DMS114 treated with DMSO at 0.1 percent for 48 hours (cell line): ENCODE measurements around the gene RERE.
"Not testable (repeated sequence)": the region's sequence is repeated elsewhere in the genome, so short reads cannot be mapped to it uniquely, and the experiment has no call there.

Source experiments
- DNase-seq: peaks from one replicate; lab custom pipeline; 2025; ENCODE audit not compliant: unreplicated experiment; lab: John Stamatoyannopoulos, UW

RERE gene

GRCh38 chr1:8394456-8395321 is 422.8 kb downstream of the RERE start:
- no peak for DNase-seq

GRCh38 chr1:8392522-8392921 is 424.9 kb downstream of the RERE start:
- no peak for DNase-seq

- no peak for DNase-seq
These were observed 426.7 kb downstream of the RERE start for GRCh38 chr1:8390707-8391106.

GRCh38 chr1:8389958-8390535 is 427.4 kb downstream of the RERE start:
- no peak for DNase-seq

- DNase-seq = no peak
These were observed 428.5 kb downstream of the RERE start for GRCh38 chr1:8388732-8389562.

DNA sequence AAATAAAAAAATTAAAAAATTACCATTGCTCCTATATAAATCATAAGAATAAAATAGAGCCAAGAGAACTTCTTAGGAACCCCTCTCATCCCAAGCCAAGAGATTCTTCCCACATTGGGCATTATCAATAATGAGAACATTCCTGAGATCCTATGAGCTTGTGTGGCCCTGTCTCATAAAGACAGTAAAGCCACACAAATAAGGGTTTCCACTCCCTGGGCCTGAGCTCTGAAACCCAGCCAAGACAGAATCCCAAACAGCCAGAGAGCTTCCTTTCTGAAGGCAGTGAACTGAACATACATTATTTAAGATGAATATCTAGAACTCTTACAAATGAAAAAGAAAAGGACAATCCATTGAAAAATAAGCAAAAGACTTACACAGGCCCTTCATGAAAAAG is 431.2 kb downstream of the RERE start:
- no peak for DNase-seq

DNA sequence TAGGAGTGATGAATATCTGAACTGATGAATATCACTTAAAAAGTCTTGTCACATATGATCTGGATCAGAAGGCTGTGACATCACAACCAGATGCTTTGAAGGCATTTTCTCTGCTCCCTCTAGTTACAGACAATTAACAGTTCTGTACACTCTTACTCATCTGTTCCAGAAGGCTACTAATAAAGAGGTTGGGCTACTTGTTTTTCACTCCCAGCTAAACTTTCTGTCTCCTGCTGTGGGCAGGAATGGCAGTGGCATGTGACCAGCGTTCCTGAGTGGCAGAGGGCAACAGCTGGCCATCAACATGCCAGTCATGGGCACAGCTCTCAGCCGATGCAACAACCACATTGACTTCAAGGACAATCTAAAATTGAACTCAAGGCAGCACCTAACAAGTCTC is 432.9 kb downstream of the RERE start:
- no peak for DNase-seq

GRCh38 chr1:8384088-8384487 is 433.4 kb downstream of the RERE start:
- DNase-seq = no peak

DNA sequence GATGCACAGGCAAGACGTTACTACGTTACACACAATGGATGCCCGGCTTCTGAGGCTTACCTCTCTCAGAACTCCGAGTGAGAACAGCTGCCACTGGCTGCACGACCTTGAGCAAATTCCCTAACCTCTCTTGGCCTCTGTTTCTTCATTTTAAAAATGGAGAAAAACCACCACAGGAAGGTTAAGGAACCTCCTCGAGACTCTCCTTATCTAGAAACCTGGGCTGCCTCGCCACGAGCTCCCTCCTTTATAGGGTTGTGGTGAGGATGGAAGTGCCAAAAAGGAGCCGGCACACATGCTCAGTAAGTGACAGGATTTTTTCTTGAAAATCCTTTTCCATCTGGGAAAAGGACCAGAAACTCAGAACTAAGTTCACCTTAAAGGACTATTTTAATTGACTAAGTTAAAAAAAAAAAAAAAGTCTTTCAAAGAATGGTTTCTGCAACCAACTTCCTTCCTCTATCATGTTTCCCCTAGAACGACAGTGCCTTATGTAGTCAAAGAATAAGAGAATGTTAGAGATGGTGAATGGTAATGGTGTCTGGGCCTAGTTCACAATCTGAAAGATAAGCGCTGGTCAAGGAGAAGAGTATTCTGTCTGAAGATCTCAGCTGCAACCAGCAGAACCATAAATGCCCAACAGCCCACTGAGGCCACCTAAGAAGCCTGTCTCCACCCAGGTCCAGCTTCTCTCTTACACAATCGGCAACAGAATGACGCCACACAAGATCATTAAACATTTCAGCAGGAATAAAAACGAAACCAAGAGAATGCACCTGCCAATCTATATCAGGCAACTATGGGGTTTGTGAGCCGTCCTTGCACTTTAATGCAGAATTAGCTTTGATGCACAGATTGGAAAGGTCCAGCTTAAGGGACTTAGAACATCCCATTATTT is 434.6 kb downstream of the RERE start:
- no peak for DNase-seq

DNA sequence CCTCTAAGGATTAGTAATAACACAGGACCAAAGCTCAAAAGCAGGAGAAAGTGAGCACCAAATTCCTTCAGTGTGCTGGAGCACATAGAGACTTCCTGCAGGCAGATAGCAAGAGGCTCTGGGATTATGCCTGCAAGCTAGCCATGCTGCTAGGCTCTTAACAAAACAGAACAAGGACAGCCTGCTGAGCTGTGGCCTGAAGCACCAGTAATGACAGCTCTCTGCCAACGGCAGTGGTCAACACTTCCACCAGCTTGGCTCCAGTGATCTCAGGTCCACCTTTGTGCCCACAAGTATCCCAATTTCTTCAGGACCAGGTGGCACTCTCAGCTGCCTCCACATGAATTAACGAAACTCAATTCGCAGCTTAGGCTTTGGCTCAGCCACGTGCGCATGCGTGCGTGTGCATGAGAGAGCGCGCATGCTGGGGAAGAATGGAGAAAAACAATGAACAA is 435.4 kb downstream of the RERE start:
- no peak for DNase-seq

DNA sequence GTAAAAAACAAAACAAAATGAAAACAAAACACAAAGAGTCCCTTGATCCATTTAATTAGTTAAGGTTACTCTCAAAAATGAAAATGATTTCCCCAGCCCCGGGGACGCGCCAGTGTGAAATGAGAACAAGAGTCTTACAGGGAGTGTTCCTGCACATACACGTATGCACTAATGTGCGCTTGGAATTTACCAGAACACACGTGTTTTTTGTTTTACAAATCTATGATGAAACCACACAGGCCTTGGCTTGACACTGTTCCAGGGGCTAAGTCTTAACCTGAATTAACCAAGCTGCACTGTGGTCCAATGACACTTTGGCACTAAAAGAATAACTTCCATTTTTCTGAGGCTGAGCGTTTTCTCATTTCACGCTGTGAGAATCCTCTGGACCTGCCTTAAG is 435.8 kb downstream of the RERE start:
- DNase-seq = no peak

GRCh38 chr1:8380310-8380709 is 437.1 kb downstream of the RERE start:
- not testable (repeated sequence) for DNase-seq

DNA sequence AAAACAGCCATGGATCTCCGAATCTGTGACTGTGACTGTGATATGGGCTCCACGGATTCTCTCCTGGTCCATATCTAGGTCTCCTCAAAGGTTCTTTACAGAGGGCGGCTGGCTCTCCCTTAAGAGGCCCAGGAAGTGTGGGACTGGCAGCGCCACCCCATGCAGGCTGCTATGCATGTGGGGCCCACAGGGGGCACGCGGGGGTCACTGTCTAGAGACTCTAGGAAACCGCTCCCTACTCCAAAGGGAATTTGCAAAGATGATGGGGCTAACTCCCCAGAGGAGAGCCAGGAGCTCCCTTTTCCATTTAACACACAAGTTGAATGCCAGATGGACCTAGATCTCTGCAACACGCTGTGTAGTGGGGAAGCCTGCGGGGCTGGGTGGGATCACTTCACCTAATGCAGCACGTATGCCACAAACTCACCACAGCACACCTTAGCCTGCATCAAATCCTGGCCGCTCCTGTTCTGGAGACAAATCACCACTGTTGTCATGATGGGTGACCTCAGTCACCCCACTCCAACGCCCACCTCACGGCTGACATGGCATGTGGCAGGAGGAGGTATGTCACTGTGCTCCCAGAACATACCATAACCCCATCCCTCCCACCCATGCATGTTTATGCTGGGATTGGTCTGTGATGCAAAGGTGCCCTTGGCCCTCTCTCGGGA is 437.8 kb downstream of the RERE start:
- no peak for DNase-seq

- DNase-seq = no peak
These were observed 438.4 kb downstream of the RERE start for GRCh38 chr1:8378981-8379470.

GRCh38 chr1:8378178-8378577 is 439.3 kb downstream of the RERE start:
- DNase-seq = no peak

- no peak for DNase-seq
These were observed 440.0 kb downstream of the RERE start for GRCh38 chr1:8377271-8377981.

- DNase-seq = no peak
These were observed 441.0 kb downstream of the RERE start for GRCh38 chr1:8376358-8376840.

GRCh38 chr1:8374812-8375211 is 442.6 kb downstream of the RERE start:
- DNase-seq = peak; percentile 16

DNA sequence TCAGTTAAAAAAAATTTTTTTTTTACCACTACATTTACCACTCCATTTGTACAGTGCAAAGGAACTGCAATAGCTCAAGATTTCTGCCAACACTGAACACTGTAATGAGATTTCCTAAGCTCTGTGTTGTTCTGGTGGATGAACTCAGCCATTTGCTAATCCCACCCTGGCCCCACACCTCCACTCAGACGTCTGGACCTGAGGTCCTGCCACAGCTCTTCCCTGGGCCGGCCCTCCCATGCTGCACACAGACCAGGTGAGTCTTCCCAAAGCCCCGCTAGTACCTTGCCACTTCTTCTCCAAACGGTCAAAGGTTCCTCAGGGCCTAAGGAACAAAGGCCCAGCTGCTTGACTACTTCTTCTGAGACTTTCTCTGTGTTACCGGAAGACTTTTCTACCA is 443.1 kb downstream of the RERE start:
- no peak for DNase-seq
